HepG2 (cell line): ENCODE data around the gene PUS1.

Experiments
- CBX1 ChIP-seq: IDR thresholded peaks from one replicate; pipeline ENCODE4 v1.6.1; 2016; ENCODE audit warnings: antibody characterized with exemption, low read depth
- CHD2 ChIP-seq: IDR thresholded peaks from 2 replicates; pipeline ENCODE4 v1.6.1; 2011; ENCODE audit warnings: low read depth, low read length, improper control_type of control experiment
- DPF2 ChIP-seq: sonication (generic); formaldehyde crosslinking; IDR thresholded peaks from 2 replicates; pipeline ENCODE4 v1.4.0; 2020; ENCODE audit warnings: mild to moderate bottlenecking, low read depth, missing genetic modification reagents, borderline replicate concordance
- FOXP1 ChIP-seq, 2 experiments: fragments of 450-650 bp in 1 of 2; IDR thresholded peaks; 2 replicates each; pipeline ENCODE4 v1.6.1; 2017 to 2018; ENCODE audit warnings: antibody characterized with exemption in 1 of 2
- POLR2AphosphoS2 ChIP-seq: IDR thresholded peaks from 2 replicates; pipeline ENCODE4 v1.6.1; 2011; ENCODE audit warnings: low read depth, low read length, improper control_type of control experiment
- RFX5 ChIP-seq: IDR thresholded peaks from 2 replicates; pipeline ENCODE4 v1.6.1; 2011; ENCODE audit warnings: low read depth, low read length, improper control_type of control experiment
- TCF7L2 ChIP-seq: IDR thresholded peaks from 2 replicates; pipeline ENCODE4 v1.6.1; 2011; ENCODE audit warnings: mild to moderate bottlenecking, low read depth, low read length, moderate library complexity
- YY1 ChIP-seq: IDR thresholded peaks from 2 replicates; pipeline ENCODE4 v1.6.1; 2011; ENCODE audit warnings: low read length, low read depth, moderate library complexity, mild to moderate bottlenecking; ENCODE audit not compliant: insufficient read depth, insufficient replicate concordance
- ZNF333 ChIP-seq: sonication (generic); formaldehyde crosslinking; IDR thresholded peaks from 2 replicates; pipeline ENCODE4 v1.4.0; 2020; ENCODE audit warnings: mild to moderate bottlenecking, missing genetic modification reagents, borderline replicate concordance
- TF ChIP-seq, protein P1 (sequence below): sonication (generic); formaldehyde crosslinking; IDR thresholded peaks from 2 replicates; pipeline ENCODE4 v1.4.0; 2020; ENCODE audit warnings: missing genetic modification reagents, mild to moderate bottlenecking, borderline replicate concordance

DNA sequence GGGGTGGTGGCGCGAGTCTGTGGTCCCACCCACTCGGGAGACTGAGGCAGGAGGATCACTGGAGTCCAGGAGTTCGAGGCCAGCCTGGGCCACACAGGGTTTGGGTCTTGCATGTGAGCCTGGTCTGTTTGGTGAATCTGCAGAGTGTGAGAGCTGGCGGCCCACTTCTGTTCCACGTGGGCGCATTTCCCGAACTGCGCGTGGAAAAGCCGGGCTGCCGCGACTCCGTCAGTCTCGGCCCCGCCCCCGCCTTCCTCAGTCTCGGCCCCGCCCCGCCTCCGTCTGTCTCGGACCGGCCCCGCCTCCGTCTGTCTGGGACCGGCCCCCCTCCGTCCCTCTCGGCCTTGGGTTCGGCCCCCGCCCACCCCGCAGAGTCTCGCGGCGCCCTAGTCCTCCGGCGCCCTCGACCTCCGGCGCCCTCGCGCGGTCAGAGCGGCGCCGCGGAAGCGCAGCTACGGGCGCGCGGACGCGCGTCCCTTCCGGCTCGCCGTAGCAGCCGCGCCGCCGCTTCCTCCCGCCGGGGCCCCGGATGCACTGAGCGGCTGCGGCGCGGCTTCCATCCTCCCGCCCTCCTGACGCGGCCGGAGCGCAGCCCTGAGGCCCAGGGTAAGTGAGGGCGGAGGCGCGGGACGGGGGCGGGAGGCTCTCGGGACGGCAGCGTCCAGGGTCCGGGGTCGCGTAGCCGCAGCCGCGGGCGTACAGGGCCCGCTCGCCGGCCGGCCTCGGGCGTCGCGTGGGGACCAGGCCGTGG, 20.5 kb downstream of the PUS1 start, which contains the start of gene EP400:
- TF ChIP-seq POLR2AphosphoS2 (no peak), CHD2 (peak; percentile 90), YY1 (peak; percentile 84), CBX1 (peak; percentile 70), TCF7L2 (no peak), DPF2 (CRISPR knock-in tag) (no peak), ZNF333 (CRISPR knock-in tag) (0 out of 2 replicates have a peak, but pooled peaks have one; percentile 5), RFX5 (no peak), FOXP1 (IDR thresholded peaks at IDR 0.05) (no peak), FOXP1 (CRISPR knock-in tag; IDR thresholded peaks at IDR 0.05) (no peak)
- TF ChIP-seq, protein P1, sequence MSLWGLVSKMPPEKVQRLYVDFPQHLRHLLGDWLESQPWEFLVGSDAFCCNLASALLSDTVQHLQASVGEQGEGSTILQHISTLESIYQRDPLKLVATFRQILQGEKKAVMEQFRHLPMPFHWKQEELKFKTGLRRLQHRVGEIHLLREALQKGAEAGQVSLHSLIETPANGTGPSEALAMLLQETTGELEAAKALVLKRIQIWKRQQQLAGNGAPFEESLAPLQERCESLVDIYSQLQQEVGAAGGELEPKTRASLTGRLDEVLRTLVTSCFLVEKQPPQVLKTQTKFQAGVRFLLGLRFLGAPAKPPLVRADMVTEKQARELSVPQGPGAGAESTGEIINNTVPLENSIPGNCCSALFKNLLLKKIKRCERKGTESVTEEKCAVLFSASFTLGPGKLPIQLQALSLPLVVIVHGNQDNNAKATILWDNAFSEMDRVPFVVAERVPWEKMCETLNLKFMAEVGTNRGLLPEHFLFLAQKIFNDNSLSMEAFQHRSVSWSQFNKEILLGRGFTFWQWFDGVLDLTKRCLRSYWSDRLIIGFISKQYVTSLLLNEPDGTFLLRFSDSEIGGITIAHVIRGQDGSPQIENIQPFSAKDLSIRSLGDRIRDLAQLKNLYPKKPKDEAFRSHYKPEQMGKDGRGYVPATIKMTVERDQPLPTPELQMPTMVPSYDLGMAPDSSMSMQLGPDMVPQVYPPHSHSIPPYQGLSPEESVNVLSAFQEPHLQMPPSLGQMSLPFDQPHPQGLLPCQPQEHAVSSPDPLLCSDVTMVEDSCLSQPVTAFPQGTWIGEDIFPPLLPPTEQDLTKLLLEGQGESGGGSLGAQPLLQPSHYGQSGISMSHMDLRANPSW (CRISPR knock-in tag): no peak
